Naive thymus-derived CD8-positive, alpha-beta T cell (primary cell): Measurements from ENCODE around the gene DPYD. TPM values are rescaled to one million over a fixed set of nuclear protein-coding genes. Genes with fewer than 3 reads are reported as not detected.

ENCODE experiments used
- ATAC-seq, 2 donors: fragments of 150-1000 bp; cut with Tn5 transposase in 1 of 2; sonication (Bioruptor Pico), chemical (Tn5 transposase) in 1 of 2; 1 replicate in 1 of 2; 2 replicates in 1 of 2; pipeline ENCODE4 v1.10.0; 2021; ENCODE audit warnings: mild to moderate bottlenecking in 2 of 2, moderate library complexity in 2 of 2
- POLR2A ChIA-PET: fragments of 350-600 bp; sonication (Branson Sonifier 250); formaldehyde crosslinking; loops from one replicate; lab custom pipeline; 2021; ENCODE audit warnings: antibody characterized with exemption; lab: Charles Lee
- DNase-seq, 10 donors: peaks; one replicate each; pipeline versions ENCODE4 v3.0.0 to v3.0.0-alpha.2; 2020 to 2022
- H3K27ac Mint-ChIP-seq, 10 donors: one replicate each; pipeline ENCODE4 v1.8.0; 2020 to 2022; ENCODE audit warnings: mild to moderate bottlenecking in 10 of 10, mixed read lengths in 10 of 10, moderate library complexity in 4 of 10, inconsistent platforms in 1 of 10
- H3K27me3 Mint-ChIP-seq, 5 donors: one replicate each; pipeline ENCODE4 v1.8.0; 2021 to 2022; ENCODE audit warnings: mixed read lengths in 5 of 5
- H3K36me3 Mint-ChIP-seq, 3 donors: one replicate each; pipeline ENCODE4 v1.8.0; 2020 to 2022; ENCODE audit warnings: mixed read lengths in 3 of 3, mild to moderate bottlenecking in 2 of 3, inconsistent platforms in 1 of 3
- H3K4me1 Mint-ChIP-seq, 4 donors: one replicate each; pipeline ENCODE4 v1.8.0; 2021 to 2022; ENCODE audit warnings: mixed read lengths in 4 of 4
- H3K4me3 Mint-ChIP-seq, 10 donors: one replicate each; pipeline ENCODE4 v1.8.0; 2020 to 2022; ENCODE audit warnings: mild to moderate bottlenecking in 10 of 10, mixed read lengths in 10 of 10, moderate library complexity in 6 of 10, inconsistent platforms in 1 of 10
- H3K9me3 Mint-ChIP-seq, 9 donors: one replicate each; pipeline ENCODE4 v1.8.0; 2020 to 2022; ENCODE audit warnings: mixed read lengths in 9 of 9, mild to moderate bottlenecking in 3 of 9, inconsistent platforms in 1 of 9, moderate library complexity in 1 of 9
- polyA plus RNA-seq, 3 donors: library from polyadenylated mRNA; unstranded; fragments of 300-500 nt; fragmentation: Illumina TruSeq; gene quantifications; one replicate each; pipeline ENCODE4 v1.2.3, GENCODE V29; 2021
- total RNA-seq, 8 experiments: library from RNA in 2 of 8; stranded (reverse) in 2 of 8; gene quantifications; one replicate each; pipeline ENCODE4 v1.2.3 and lab custom pipeline; 2021 to 2026

Gene DPYD
- total and polyA plus RNA-seq, 5 experiments from 2014 or later = 24.1 to 40.9 (median 39.3) TPM

- POLR2A ChIA-PET = no interaction called here
- no peak for ATAC-seq
- H3K36me3 Mint-ChIP-seq = peaks cover 3 to 21% (median 15%) of the 10 kb centered on the region in 3 donors
- H3K27me3 Mint-ChIP-seq = no peaks in the 10 kb centered on the region
- DNase-seq = no peak
- no peak overlapping the region for H3K4me3 Mint-ChIP-seq
- H3K9me3 Mint-ChIP-seq = peaks cover 0 to 14% (median 3%) of the 10 kb centered on the region in 9 donors
- H3K4me1 Mint-ChIP-seq = peaks cover 16 to 51% (median 34%) of the 10 kb centered on the region in 4 donors
- no peak overlapping the region for H3K27ac Mint-ChIP-seq
Measured at GRCh38 chr1:97903626-97904025, 17.2 kb downstream of the DPYD start.

GRCh38 chr1:97902067-97902466 lies 18.8 kb downstream of the DPYD start:
- Mint-ChIP-seq H3K27ac (peak overlapping the region in 6 of 10 donors; percentile 8 to 69 (median 31)), H3K36me3 (peaks cover 3 to 35% (median 21%) of the 10 kb centered on the region in 3 donors), H3K27me3 (no peaks in the 10 kb centered on the region), H3K4me3 (peak overlapping the region in 2 of 10 donors; percentile 7 to 13), H3K9me3 (peaks cover 0 to 23% (median 9%) of the 10 kb centered on the region in 9 donors), H3K4me1 (peaks cover 21 to 55% (median 39%) of the 10 kb centered on the region in 4 donors)
- ATAC-seq (no peak), DNase-seq (no peak)
- POLR2A ChIA-PET = no interaction called here

GRCh38 chr1:97901017-97901658 lies 19.7 kb downstream of the DPYD start:
- H3K27ac Mint-ChIP-seq = peak overlapping the region; percentile 6 to 82 (median 66)
- H3K27me3 Mint-ChIP-seq = no peaks in the 10 kb centered on the region
- peaks cover 3 to 37% (median 21%) of the 10 kb centered on the region in 3 donors for H3K36me3 Mint-ChIP-seq

GRCh38 chr1:97898948-97899347 lies 21.9 kb downstream of the DPYD start:
- no peak for ATAC-seq
- H3K4me1 Mint-ChIP-seq = peaks cover 23 to 59% (median 45%) of the 10 kb centered on the region in 4 donors
- H3K36me3 Mint-ChIP-seq = peaks cover 3 to 37% (median 21%) of the 10 kb centered on the region in 3 donors
- POLR2A ChIA-PET = no interaction called here
- H3K4me3 Mint-ChIP-seq = no peak overlapping the region
- H3K9me3 Mint-ChIP-seq = peaks cover 0 to 23% (median 10%) of the 10 kb centered on the region in 9 donors
- H3K27me3 Mint-ChIP-seq = no peaks in the 10 kb centered on the region
- DNase-seq = no peak
- H3K27ac Mint-ChIP-seq = no peak overlapping the region

More at GRCh38 chr1:97901017-97901658, 19.7 kb downstream of the DPYD start:
- DNase-seq (peak in 1 of 10 donors; percentile 3), ATAC-seq (peak; percentile 33 to 43)
- Mint-ChIP-seq H3K4me3 (peak overlapping the region in 9 of 10 donors; percentile 19 to 67 (median 42)), H3K9me3 (peaks cover 0 to 23% (median 10%) of the 10 kb centered on the region in 9 donors), H3K4me1 (peaks cover 23 to 59% (median 46%) of the 10 kb centered on the region in 4 donors)
- POLR2A ChIA-PET = interaction anchor here (1.0 kb wide), 1 partner anchor 20 kb away, joined by 3 read pairs; no protein-coding TSS in a partner anchor

- ATAC-seq = no peak
- Mint-ChIP-seq H3K27ac (peak overlapping the region in 1 of 10 donors; percentile 43), H3K9me3 (peaks cover 0 to 32% (median 11%) of the 10 kb centered on the region in 9 donors), H3K27me3 (no peaks in the 10 kb centered on the region), H3K4me3 (no peak overlapping the region), H3K4me1 (peaks cover 13 to 38% (median 28%) of the 10 kb centered on the region in 4 donors), H3K36me3 (peaks cover 5 to 41% (median 21%) of the 10 kb centered on the region in 3 donors)
- DNase-seq = no peak
- POLR2A ChIA-PET = no interaction called here
Measured at GRCh38 chr1:97895278-97895677, 25.6 kb downstream of the DPYD start.

- POLR2A ChIA-PET = interaction anchor here (0.7 kb wide), 1 partner anchor 18 kb away, joined by 3 read pairs; no protein-coding TSS in a partner anchor
Measured at GRCh38 chr1:97893844-97894243, 27.0 kb downstream of the DPYD start.

GRCh38 chr1:97886199-97886598 lies 34.6 kb downstream of the DPYD start:
- peaks cover 17 to 25% (median 19%) of the 10 kb centered on the region in 3 donors for H3K36me3 Mint-ChIP-seq
- no peak for ATAC-seq
- H3K4me1 Mint-ChIP-seq = peaks cover 15 to 27% (median 24%) of the 10 kb centered on the region in 4 donors
- POLR2A ChIA-PET = no interaction called here
- H3K27ac Mint-ChIP-seq = peak overlapping the region in 2 of 10 donors; percentile 14 to 36
- H3K9me3 Mint-ChIP-seq = peaks cover 0 to 39% (median 15%) of the 10 kb centered on the region in 9 donors
- no peak overlapping the region for H3K4me3 Mint-ChIP-seq
- no peaks in the 10 kb centered on the region for H3K27me3 Mint-ChIP-seq
- DNase-seq = no peak

More at GRCh38 chr1:97893844-97894243, 27.0 kb downstream of the DPYD start:
- DNase-seq = no peak
- H3K27ac Mint-ChIP-seq = peak overlapping the region in 2 of 10 donors; percentile 26 to 34
- no peaks in the 10 kb centered on the region for H3K27me3 Mint-ChIP-seq
- peaks cover 12 to 33% (median 27%) of the 10 kb centered on the region in 4 donors for H3K4me1 Mint-ChIP-seq
- H3K4me3 Mint-ChIP-seq = no peak overlapping the region
- H3K36me3 Mint-ChIP-seq = peaks cover 4 to 30% (median 17%) of the 10 kb centered on the region in 3 donors
- no peak for ATAC-seq
- peaks cover 0 to 30% (median 16%) of the 10 kb centered on the region in 9 donors for H3K9me3 Mint-ChIP-seq

- Mint-ChIP-seq H3K27ac (no peak overlapping the region), H3K4me1 (peaks cover 15 to 27% (median 24%) of the 10 kb centered on the region in 4 donors), H3K9me3 (peaks cover 0 to 20% (median 8%) of the 10 kb centered on the region in 9 donors), H3K4me3 (no peak overlapping the region), H3K27me3 (no peaks in the 10 kb centered on the region), H3K36me3 (peaks cover 16 to 30% (median 29%) of the 10 kb centered on the region in 3 donors)
- no peak for ATAC-seq
- DNase-seq = no peak
- POLR2A ChIA-PET = no interaction called here
Measured at GRCh38 chr1:97883823-97884222, 37.0 kb downstream of the DPYD start.

- no peaks in the 10 kb centered on the region for H3K9me3 Mint-ChIP-seq
- POLR2A ChIA-PET = no interaction called here
- H3K27me3 Mint-ChIP-seq = no peaks in the 10 kb centered on the region
- no peak for ATAC-seq
- no peak for DNase-seq
- peaks cover 2 to 15% (median 10%) of the 10 kb centered on the region in 4 donors for H3K4me1 Mint-ChIP-seq
- H3K27ac Mint-ChIP-seq = no peak overlapping the region
- no peak overlapping the region for H3K4me3 Mint-ChIP-seq
- H3K36me3 Mint-ChIP-seq = peaks cover 19 to 51% (median 35%) of the 10 kb centered on the region in 3 donors
Measured at GRCh38 chr1:97877307-97877706, 43.5 kb downstream of the DPYD start.

- Mint-ChIP-seq H3K4me3 (no peak overlapping the region), H3K36me3 (peaks cover 19 to 54% (median 40%) of the 10 kb centered on the region in 3 donors), H3K27ac (no peak overlapping the region), H3K9me3 (no peaks in the 10 kb centered on the region), H3K4me1 (peaks cover 2 to 24% (median 13%) of the 10 kb centered on the region in 4 donors), H3K27me3 (no peaks in the 10 kb centered on the region)
- DNase-seq = no peak
- no peak for ATAC-seq
- POLR2A ChIA-PET = interaction anchor here (0.6 kb wide), 1 partner anchor 18 kb away, joined by 3 read pairs; no protein-coding TSS in a partner anchor
Measured at GRCh38 chr1:97875996-97876395, 44.8 kb downstream of the DPYD start.

- DNase-seq (no peak), ATAC-seq (no peak)
- H3K9me3 Mint-ChIP-seq = peaks cover 0 to 21% (median 6%) of the 10 kb centered on the region in 9 donors
- H3K36me3 Mint-ChIP-seq = peaks cover 31 to 55% (median 46%) of the 10 kb centered on the region in 3 donors
- H3K27ac Mint-ChIP-seq = no peak overlapping the region
- POLR2A ChIA-PET = no interaction called here
- peaks cover 11 to 28% (median 14%) of the 10 kb centered on the region in 4 donors for H3K4me1 Mint-ChIP-seq
- H3K27me3 Mint-ChIP-seq = no peaks in the 10 kb centered on the region
- H3K4me3 Mint-ChIP-seq = no peak overlapping the region
Measured at GRCh38 chr1:97870589-97870988, 50.2 kb downstream of the DPYD start.

GRCh38 chr1:97869441-97869840 lies 51.4 kb downstream of the DPYD start:
- Mint-ChIP-seq H3K27ac (no peak overlapping the region), H3K36me3 (peaks cover 31 to 55% (median 46%) of the 10 kb centered on the region in 3 donors), H3K4me3 (no peak overlapping the region), H3K4me1 (peaks cover 16 to 40% (median 22%) of the 10 kb centered on the region in 4 donors), H3K9me3 (peaks cover 0 to 21% (median 6%) of the 10 kb centered on the region in 9 donors), H3K27me3 (no peaks in the 10 kb centered on the region)
- POLR2A ChIA-PET = no interaction called here
- no peak for ATAC-seq
- no peak for DNase-seq

GRCh38 chr1:97867127-97867526 lies 53.7 kb downstream of the DPYD start:
- Mint-ChIP-seq H3K9me3 (peaks cover 0 to 21% (median 6%) of the 10 kb centered on the region in 9 donors), H3K4me3 (no peak overlapping the region), H3K36me3 (peaks cover 25 to 45% (median 32%) of the 10 kb centered on the region in 3 donors), H3K4me1 (peaks cover 17 to 38% (median 25%) of the 10 kb centered on the region in 4 donors), H3K27ac (no peak overlapping the region), H3K27me3 (no peaks in the 10 kb centered on the region)
- no peak for DNase-seq
- ATAC-seq = no peak
- POLR2A ChIA-PET = no interaction called here
